AML-193 (cell line): ENCODE data around the gene RNF151.
"Not testable (repeated sequence)": the region's sequence is repeated elsewhere in the genome, so short reads cannot be mapped to it uniquely, and the experiment has no call there.

Source experiments
- DNase-seq, 2 experiments: peaks; one replicate each; lab custom pipeline; 2025; lab: John Stamatoyannopoulos, UW

RNF151 gene, protein sequence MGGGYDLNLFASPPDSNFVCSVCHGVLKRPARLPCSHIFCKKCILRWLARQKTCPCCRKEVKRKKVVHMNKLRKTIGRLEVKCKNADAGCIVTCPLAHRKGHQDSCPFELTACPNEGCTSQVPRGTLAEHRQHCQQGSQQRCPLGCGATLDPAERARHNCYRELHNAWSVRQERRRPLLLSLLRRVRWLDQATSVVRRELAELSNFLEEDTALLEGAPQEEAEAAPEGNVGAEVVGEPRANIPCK

DNA sequence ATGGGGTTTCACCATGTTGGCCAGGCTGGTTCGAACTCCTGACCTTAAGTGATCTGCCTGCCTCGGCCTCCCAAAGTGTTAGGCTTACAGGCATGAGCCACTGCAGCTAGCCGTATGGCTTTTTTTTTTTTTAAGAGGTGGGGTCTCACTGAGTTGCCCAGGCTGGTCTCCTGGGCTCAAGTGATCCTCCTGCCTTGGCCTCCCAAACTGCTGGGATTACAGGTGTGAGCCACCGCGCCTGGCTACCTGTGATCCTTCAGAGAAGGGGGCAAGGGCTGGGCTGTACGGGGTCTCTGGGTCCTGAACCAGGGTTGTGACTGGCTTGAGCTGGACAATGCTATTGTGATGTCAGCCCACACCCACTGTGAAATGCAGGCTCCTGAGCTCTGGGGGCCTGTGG is at the start of gene RNF151:
Gene RNF151 (plus strand): TSS at position 397 of the 400 bp plus-strand sequence. CDS start 26 bp downstream, outside the sequence.
- no peak for DNase-seq

- no peak for DNase-seq
Measured at GRCh38 chr16:1917056-1917664, 49.5 kb upstream of the RNF151 start.

GRCh38 chr16:1917665-1918350 is 48.8 kb upstream of the RNF151 start:
- DNase-seq: no peak

DNA sequence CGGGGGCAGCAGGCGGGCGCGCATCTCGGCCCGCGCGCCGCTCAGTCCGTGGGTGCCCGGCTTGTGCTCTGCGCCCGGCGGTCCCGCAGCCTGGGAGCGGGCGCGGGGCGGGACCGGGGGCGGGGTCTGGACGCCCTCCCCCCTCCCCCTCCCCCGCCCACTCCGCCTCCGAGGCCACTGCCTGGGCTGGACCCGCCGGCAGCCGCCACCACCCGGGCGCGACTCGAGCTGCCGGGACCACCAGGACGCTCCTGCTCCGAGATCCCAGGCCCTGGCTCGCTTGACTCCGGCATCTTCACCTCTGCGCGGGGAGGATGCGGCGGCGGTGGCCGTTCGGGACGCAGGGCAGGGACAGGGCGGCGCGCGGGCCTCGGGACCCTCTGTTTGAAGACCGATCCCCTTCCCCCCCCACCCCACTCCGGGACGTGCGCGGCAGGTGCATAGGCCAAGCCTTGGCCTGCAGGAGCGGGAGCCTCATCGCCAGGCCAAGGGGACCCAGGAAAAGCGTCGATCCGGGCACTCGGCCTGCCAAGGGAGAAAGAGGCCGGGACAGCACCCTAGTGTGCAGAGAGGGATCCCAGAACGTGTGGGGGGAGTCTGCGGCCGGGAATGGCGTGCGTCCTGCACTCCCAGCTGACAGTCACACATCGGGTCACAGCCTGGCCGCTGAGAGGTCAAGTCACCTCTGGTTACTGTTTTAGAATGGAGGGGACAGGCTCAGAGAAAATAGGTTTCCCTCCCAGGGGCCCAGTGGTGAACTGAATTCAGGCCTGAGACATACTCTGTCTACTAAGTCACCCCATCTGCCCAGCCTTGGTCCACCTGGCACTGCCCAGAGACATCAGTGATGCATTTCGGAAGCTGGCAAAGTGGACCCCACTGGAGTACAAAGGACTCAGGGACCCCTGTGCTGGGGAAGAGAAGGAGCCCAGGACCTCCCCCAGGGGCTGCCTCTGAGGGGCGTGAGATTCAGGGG is 48.0 kb upstream of the RNF151 start, which contains the start of gene HS3ST6:
Gene HS3ST6 (minus strand): TSS at position 65 of the 976 bp plus-strand sequence. CDS start 92 bp downstream, outside the sequence.
- no peak for DNase-seq

DNA sequence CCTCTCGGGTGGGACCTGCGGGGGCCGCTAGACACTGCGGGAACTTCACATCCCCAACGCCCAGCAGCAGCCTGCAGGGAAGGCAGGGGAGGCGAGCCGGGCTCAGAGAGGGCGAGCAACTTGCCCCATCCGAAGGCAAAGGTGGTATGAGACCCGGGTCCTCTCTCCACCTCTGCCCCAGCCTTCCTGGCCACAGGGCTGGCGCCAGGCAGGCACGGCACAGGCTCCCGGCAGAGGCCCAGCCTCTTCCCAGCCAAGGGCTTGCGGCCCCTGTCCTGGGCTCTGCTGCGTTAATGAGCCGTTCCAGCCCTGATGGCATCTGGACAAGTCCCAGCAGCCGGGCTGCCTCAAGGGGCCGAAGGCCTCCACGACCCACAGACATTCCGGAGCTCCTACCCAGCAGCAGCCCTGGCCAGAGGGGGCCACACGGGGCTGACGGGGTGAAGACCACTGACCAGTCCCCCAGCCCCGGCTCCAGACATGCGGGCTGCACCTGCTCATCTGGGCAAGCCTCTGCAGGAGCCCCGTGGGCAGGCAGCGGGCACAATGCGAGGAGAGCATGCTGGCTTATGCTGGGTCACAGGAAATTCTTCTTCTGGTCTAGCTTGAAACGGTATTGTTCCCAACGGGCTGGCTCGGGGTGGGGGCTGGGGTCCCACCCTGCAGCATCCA is 47.2 kb upstream of the RNF151 start:
- DNase-seq: no peak

- not testable (repeated sequence) for DNase-seq
Measured at GRCh38 chr16:1920122-1920521, 46.5 kb upstream of the RNF151 start.

- no peak for DNase-seq
Measured at GRCh38 chr16:1920727-1921171, 45.9 kb upstream of the RNF151 start.

GRCh38 chr16:1922357-1922756 is 44.3 kb upstream of the RNF151 start:
- no peak for DNase-seq

DNA sequence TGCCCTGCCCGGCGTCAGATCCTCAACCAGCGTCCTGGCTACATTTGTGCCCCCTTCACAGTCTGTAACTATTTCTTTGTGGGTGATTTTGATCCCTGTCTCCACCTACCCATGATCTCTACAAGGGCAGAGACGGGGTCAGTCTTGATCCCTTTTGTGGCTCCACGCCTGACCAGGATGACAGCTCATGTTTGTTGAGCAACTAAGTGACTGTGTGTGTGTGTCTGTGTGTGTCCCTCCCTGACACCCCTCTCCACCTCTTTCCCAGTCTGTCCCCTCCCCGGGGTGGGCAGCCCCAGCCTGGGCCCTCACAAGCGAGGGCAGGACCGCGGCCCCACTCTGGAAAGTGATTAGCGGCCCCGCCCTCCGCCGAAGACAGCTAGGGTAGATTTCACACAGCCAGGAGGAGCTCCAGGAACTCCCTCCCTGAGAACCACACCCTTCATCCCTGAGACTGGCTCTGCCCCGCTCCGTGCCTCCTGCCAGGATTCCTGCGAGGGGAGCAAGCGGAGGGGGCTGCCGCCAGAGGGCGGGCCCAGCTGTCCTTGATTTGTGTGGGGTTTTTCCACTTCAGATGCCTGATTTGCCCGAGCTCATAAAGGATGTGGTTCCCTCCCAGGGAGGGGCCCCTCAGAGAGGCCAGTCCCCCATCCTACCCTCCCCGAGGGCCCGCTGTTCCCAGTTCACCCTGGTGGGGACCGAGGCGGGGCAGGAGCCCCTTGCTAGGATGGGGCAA is 43.2 kb upstream of the RNF151 start:
- DNase-seq: no peak

DNA sequence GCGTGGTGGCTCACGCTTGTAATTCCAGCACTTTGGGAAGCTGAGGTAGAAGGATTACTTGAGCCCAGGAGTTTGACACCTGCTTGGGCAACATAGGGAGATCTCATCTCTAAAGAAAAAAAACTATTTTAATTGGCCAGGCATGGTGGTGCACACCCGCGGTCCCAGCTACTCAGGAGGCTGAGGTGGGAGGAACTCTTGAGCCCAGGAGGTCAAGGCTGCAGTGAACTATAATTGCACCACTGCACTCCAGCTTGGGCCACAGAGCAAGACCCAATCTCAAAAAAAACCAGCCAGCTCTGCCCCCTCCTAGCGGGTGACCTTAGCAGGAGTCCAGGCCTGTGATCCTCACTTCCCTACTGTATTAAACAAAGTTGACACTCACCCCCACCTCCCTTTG is 42.6 kb upstream of the RNF151 start:
- DNase-seq: no peak

- no peak for DNase-seq
Measured at GRCh38 chr16:1926271-1926670, 40.4 kb upstream of the RNF151 start.

DNA sequence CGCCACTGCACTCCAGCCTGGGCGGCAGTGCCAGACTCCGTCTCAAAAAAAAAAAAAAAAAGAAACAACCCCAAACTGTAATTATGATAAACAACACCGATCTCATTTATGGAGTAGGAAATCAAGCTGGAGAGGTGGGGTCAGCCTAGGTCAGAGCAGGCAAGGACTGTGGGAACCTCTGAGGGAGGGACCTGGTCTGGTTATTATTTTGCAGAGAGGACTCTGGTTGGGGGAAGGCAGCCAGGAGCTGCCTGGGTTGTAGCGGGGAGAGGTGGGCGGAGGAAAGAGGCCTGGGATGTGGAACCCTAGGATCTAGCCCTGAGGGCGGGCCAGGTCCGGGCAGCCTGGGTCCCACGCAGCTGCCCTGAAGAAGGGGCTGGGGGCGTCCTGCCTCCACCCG is 37.6 kb upstream of the RNF151 start:
- DNase-seq: peak in 1 of 2 experiments; percentile 10

DNA sequence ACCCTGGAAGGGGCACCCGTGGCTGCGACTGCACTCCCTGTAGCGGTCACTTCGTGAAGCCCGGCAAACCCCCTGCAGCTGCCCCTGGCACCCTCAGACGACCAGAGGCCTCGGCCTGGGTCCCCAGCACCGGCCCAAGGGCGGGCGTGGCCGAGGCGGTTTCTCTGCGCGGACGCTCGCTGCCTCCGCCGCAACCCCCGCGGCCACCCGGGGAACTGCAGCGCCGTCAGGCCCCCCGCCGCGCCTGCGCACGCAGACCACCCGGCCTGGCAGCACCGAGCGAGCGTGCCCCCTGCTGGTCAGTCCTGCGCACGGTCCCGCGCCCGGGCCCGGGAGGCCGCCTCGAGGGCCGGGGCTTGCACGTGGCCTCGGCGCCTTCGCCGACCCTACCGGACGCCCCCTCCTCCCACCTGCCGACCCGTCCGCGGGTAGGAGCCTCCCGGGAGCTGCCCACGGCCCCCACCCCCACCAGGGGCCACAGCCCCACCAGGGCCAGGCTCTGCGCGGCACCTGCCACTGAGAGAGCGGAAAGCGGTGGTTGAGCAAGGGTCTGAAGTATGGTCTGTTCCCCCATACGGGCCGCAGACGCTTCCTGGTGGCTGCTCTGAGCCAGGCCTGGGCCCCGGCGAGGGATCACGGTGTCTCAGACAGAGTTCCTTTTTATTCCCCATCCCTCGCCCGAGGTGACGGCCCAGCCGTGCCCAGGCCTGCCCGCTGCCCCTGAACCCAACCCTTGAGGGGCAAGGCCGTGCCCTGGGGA is 36.9 kb upstream of the RNF151 start:
- peak; percentile 73 to 76 for DNase-seq

GRCh38 chr16:1930338-1930720 is 36.3 kb upstream of the RNF151 start:
- no peak for DNase-seq

DNA sequence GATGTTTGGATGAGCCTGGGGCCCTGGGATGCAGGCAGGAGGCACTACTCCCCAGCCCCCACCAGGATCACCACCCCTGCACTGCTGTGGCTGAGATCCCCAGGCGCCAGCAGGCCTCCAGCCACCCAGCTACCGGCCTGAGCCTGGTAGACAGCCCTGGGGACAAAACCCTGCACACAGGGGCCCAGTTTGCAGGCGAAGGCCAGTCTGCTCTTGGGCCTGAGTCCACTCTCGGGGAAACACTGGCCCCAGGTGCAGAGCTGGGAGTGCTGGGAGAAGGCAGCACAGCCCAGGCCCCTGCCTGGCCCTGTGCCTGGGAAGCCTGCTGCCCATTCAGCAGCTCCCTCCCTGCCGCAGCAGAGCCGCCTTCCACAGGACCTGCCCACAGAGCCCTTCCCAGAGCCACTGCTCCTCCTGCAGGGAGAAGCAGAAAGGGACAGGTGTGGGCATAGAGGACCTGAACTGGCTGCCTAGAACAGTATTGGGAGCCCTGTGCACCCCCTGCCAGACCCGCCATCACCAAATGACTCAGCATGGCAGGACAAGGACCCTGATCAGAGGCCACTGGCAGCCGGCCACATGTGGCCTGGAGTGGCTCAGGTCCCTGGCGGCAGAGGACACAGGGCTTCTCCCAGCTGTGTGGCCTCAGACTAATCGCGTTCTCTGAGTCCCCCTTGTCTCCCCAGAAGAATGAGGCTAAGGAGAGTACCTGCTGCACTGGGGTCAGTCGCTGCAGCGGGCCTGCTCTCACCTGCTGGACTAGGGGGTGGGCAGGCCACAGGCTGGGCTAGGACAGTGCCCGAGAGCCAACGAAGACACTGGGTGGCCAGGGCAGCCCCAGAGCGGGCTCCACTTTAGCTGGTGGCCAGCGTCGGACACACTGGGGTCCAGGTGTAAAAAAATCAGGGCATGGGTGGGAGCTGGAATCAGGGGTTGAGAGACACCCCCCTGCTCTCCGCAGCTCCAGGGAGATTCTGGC is 34.3 kb upstream of the RNF151 start:
- no peak for DNase-seq

GRCh38 chr16:1933097-1933661 is 33.5 kb upstream of the RNF151 start:
- DNase-seq: no peak

DNA sequence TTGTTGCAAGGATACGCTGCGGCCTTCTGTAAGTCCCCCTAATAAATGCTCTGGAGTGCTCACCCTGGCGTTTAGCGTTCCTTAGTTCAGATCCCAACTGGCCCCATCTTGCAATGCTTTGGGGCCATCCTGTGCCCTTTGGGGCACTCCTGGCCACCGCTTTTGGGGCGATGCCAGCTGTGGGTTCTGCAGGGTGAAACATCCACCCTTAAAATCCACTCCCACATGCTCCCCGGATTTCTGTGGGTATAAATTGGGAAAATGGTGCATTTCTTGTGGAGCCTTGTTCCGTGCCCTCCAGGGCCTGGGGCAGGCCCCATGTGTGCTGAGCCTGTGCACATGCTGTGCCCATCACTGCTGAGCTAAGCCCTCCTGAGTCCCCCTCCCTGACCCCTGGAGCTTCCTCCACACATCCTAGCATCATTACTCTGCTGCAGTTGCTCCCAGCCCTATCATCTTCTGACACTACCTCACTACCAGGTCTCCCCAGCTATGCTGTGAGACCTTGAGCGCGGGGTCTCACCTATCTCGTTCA is 29.6 kb upstream of the RNF151 start:
- DNase-seq: no peak

GRCh38 chr16:1938316-1938715 is 28.3 kb upstream of the RNF151 start:
- peak; percentile 63 to 81 for DNase-seq
